ENCODE data around the gene NOL6.

The NOL6 gene

DNA sequence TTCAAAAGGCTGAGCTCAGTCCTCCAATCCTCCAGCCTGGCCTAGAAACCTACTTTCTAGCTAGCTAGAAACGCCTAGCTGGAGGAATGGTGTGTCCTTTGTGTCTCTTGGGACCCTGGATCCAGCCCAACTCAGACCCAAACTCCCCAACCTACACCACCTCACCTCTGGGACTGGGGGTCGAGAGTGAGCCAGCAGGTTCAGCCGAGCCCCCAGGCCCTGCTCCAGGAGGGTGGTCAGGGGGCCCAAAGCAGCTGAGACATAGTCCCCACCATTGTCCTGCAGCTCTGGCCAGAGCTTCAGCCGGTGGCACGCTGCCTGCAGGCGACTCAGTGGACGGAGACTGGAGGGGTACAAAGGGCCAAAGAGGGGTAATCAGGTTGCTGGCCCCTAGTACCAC is 6.2 kb downstream of the NOL6 start:
- no peak overlapping the region for H3K4me3 ChIP-seq (ENCODE audit: low read length)
- H3F3A ChIP-seq (ENCODE audit: control insufficient read depth, insufficient read depth) = no peaks in the 10 kb centered on the region
- H3K79me2 ChIP-seq (ENCODE audit: control insufficient read depth, low read length) = peaks cover 17% of the 10 kb centered on the region
- H3K27ac ChIP-seq (ENCODE audit: low read depth, low read length) = no peak overlapping the region
- H4K20me1 ChIP-seq (ENCODE audit: control insufficient read depth, insufficient read depth, low read depth, low read length) = no peaks in the 10 kb centered on the region
- no peaks in the 10 kb centered on the region for H3K27me3 ChIP-seq (ENCODE audit: control insufficient read depth, low read length)
- H3K36me3 ChIP-seq (ENCODE audit: control insufficient read depth, low read length) = peaks cover 97% of the 10 kb centered on the region
- TF ChIP-seq, protein P1, sequence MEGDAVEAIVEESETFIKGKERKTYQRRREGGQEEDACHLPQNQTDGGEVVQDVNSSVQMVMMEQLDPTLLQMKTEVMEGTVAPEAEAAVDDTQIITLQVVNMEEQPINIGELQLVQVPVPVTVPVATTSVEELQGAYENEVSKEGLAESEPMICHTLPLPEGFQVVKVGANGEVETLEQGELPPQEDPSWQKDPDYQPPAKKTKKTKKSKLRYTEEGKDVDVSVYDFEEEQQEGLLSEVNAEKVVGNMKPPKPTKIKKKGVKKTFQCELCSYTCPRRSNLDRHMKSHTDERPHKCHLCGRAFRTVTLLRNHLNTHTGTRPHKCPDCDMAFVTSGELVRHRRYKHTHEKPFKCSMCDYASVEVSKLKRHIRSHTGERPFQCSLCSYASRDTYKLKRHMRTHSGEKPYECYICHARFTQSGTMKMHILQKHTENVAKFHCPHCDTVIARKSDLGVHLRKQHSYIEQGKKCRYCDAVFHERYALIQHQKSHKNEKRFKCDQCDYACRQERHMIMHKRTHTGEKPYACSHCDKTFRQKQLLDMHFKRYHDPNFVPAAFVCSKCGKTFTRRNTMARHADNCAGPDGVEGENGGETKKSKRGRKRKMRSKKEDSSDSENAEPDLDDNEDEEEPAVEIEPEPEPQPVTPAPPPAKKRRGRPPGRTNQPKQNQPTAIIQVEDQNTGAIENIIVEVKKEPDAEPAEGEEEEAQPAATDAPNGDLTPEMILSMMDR (IDR thresholded peaks at IDR 0.05; ENCODE audit: low read depth, low read length, poor library complexity, severe bottlenecking) = no peak
- no peak for TF ChIP-seq EZH2phosphoT487 (IDR thresholded peaks at IDR 0.05; ENCODE audit: borderline replicate concordance, low read length)
- no peak overlapping the region for H3K4me2 ChIP-seq (ENCODE audit: low read length)
- peaks cover 13% of the 10 kb centered on the region for H3K4me1 ChIP-seq (ENCODE audit: control insufficient read depth, low read length)
- H3K9me2 ChIP-seq (replicated peaks; ENCODE audit: control insufficient read depth, low read length) = no peaks in the 10 kb centered on the region
- no peaks in the 10 kb centered on the region for H3K9me3 ChIP-seq (ENCODE audit: control insufficient read depth, insufficient read depth, low read length)

DNA sequence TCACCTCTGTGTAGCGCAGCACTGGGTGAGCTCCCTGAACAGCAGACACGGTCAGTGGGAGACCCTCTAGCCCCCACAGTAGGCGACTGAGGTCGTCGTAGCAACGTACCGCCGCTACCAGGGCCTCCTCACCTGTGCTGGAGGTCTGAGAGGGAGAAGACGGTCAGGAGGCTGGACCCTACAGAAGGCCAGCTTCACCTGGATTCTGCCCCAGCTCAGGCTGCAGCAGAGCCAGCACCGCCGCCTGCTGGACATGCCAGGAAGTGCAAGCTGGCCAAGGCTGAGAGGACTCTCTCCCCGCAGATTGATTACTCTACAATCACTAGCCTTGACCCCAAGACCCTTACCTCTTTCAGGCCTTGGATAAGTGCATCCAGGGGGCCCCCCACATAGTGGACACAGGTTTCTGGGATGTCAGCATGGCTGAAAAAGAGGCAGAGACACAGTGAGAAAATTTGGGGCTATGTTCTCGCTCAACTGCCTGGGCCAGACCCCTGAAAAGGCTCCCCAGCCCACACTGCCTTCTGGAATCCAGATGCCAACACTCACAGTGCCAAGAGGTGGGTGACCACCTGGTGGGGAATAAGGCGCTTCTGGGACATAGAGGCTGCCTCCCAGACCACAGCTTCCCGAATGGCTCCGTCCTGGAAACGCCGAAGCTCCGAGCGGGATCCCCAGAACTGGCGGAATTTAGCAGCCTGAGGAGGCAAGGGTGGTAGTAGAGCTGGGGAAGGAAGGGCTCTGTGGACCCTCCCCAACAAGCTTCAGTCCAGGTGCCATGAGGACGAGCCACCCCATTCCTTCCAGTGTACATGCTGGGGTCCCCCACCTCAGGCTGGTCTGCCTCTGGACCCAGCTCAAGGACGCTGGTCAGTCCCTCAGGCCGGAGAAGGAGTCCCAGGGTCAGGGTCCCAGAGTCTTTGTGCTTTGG is 6.9 kb downstream of the NOL6 start:
- Histone ChIP-seq H4K20me1 (ENCODE audit: control insufficient read depth, insufficient read depth, low read depth, low read length) (no peaks in the 10 kb centered on the region), H3K4me2 (ENCODE audit: low read length) (no peak overlapping the region), H3K9me3 (ENCODE audit: control insufficient read depth, insufficient read depth, low read length) (no peaks in the 10 kb centered on the region), H3K4me1 (ENCODE audit: control insufficient read depth, low read length) (peaks cover 6% of the 10 kb centered on the region), H3K27me3 (ENCODE audit: control insufficient read depth, low read length) (no peaks in the 10 kb centered on the region), H3K36me3 (ENCODE audit: control insufficient read depth, low read length) (peaks cover 97% of the 10 kb centered on the region), H3F3A (ENCODE audit: control insufficient read depth, insufficient read depth) (no peaks in the 10 kb centered on the region), H3K4me3 (ENCODE audit: low read length) (no peak overlapping the region), H3K27ac (ENCODE audit: low read depth, low read length) (no peak overlapping the region), H3K79me2 (ENCODE audit: control insufficient read depth, low read length) (peaks cover 10% of the 10 kb centered on the region), H3K9me2 (replicated peaks; ENCODE audit: control insufficient read depth, low read length) (no peaks in the 10 kb centered on the region)
- TF ChIP-seq, protein P1 (IDR thresholded peaks at IDR 0.05; ENCODE audit: low read depth, low read length, poor library complexity, severe bottlenecking) = peak; percentile 91
- TF ChIP-seq EZH2phosphoT487 (IDR thresholded peaks at IDR 0.05; ENCODE audit: borderline replicate concordance, low read length) = no peak

DNA sequence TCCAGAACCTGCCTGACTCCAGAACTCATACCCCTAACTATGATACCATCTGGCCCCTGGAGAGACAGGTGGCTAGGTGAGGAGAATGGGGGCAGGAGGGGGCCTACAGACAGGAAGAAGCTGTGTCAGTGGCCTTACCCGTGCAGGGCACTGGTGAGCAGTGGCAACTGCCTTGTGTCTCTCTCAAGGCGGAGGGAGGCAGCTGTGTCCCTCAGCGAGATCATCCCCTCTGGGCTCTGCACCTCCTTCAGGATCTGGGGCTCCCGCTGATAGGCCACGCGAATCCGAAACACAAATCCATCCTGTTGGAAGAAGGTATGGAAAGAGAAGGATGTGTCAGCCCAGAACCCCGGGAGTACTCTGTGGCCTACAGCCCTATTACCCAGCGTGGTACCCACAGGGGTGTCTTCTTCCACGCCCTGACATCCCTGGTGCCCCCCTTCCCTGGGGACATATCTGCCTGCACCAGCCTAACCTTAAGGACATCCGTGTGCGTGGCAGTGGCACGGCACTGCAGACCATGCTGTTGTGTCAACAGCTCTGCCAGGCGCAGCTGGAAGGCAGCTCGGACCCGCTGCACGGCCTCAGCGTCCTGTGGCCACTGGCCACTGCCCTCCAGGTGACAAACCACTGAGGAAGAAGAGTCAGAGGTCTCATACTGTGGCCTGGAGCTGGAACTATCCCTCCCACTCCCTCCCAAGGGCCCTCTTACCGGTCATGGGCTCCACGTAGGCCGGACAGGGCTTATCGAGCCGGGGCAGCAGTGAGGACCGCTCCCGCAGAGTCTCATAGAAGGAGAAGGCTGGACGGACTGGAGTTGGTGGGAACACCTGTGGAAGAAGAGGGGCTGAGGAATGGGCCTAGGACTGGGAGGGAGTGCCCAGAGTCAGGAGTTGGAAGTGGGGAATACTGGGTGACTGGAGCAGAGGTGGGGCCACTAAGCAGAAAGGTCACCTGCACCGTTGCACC is 7.8 kb downstream of the NOL6 start:
- Histone ChIP-seq H3K9me2 (replicated peaks; ENCODE audit: control insufficient read depth, low read length) (no peaks in the 10 kb centered on the region), H3F3A (ENCODE audit: control insufficient read depth, insufficient read depth) (no peaks in the 10 kb centered on the region), H3K9me3 (ENCODE audit: control insufficient read depth, insufficient read depth, low read length) (no peaks in the 10 kb centered on the region), H3K79me2 (ENCODE audit: control insufficient read depth, low read length) (peaks cover under 1% of the 10 kb centered on the region; the same call in 1 of the 2 replicates), H3K4me3 (ENCODE audit: low read length) (no peak overlapping the region), H3K27ac (ENCODE audit: low read depth, low read length) (no peak overlapping the region), H3K27me3 (ENCODE audit: control insufficient read depth, low read length) (no peaks in the 10 kb centered on the region), H3K4me1 (ENCODE audit: control insufficient read depth, low read length) (no peaks in the 10 kb centered on the region), H3K4me2 (ENCODE audit: low read length) (no peak overlapping the region), H4K20me1 (ENCODE audit: control insufficient read depth, insufficient read depth, low read depth, low read length) (no peaks in the 10 kb centered on the region), H3K36me3 (ENCODE audit: control insufficient read depth, low read length) (peaks cover 96% of the 10 kb centered on the region)
- TF ChIP-seq EZH2phosphoT487 (IDR thresholded peaks at IDR 0.05; ENCODE audit: borderline replicate concordance, low read length) = no peak
- TF ChIP-seq, protein P1 (IDR thresholded peaks at IDR 0.05; ENCODE audit: low read depth, low read length, poor library complexity, severe bottlenecking) = no peak

All from DOHH2 (cell line).